ENCODE results near the gene CDKN2AIP.
"Not testable (repeated sequence)": the region's sequence is repeated elsewhere in the genome, so short reads cannot be mapped to it uniquely, and the experiment has no call there.

The CDKN2AIP gene

DNA sequence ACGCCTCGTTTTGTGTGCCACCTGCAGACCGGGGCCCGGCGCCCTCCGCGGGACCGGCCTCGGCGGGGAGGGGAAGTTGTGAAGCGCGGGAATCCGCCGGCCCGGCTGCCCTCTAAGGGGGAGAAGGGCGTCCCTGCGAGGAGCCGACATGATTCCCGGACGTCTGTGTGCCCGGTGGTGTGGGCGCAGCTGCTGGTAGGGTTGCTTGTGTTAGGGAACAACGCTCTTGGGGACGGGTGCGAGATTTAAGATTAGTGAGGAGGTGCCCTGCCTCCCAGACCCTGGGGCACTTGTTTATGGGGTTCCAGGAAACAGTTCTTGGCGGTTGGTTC, 627 bp downstream of the CDKN2AIP start:
- DNase-seq = no peak

GRCh38 chr4:183447646-183448045, 3.2 kb downstream of the CDKN2AIP start:
- DNase-seq = no peak

DNA sequence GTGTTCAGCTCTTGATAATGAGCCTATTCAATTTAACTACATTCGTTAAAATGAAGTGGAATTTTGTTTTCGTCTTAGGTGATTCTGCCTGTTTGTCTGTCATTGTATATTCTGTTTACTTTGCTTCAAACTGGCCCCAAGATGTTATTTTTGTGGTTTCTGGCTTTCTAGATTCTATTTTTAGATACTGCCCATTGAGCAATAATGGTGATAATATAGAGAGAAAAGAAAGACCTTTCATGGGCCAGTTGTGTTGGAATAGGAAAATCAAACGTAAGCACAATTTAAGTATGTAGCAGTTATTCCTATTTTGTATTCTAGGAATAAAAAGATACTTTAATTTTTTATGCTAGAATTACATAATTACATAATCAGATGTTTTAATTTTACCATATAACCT, 4.0 kb downstream of the CDKN2AIP start:
- no peak for DNase-seq

GRCh38 chr4:183449193-183449882, 4.9 kb downstream of the CDKN2AIP start:
- DNase-seq = no peak

- no peak for DNase-seq
Measured at GRCh38 chr4:183450108-183450507, 5.7 kb downstream of the CDKN2AIP start.

DNA sequence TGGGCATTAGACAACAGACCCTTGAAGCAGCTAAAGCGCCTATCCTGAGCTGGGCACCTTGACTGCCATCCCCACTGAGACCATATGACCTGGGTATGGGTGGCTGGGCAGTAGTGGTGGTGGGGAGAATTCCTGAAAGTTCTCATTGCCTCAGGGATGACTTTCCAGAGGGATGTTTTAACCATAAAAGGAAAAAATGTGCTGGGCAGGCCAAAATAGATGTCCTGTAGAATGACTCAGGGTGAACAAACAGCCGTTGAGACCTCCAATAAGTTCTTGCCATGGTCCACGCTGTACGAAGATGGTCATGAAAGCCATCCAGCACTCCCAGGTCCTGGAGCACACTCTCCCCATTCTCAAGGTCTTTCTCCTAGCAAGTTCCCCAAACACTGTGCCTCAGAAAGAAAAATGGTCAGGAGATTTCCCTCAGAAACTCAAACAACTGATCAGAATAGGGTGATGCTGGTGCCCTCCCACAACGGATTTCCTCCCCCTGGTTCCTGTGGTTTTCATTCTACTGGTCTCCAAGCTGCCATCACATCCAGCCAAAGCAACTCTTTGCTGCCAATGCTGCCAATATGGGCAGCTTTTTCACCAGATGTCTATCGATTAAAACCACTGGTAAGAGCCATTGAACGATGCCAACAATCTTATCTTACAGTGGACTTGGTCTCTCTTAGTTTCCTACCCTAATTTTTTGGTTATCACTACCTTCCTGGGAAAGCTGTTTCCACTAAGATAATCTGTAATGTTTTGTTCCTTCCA, 11.2 kb downstream of the CDKN2AIP start:
- no peak for DNase-seq

- no peak for DNase-seq
Measured at GRCh38 chr4:183458005-183458404, 13.6 kb downstream of the CDKN2AIP start.

DNA sequence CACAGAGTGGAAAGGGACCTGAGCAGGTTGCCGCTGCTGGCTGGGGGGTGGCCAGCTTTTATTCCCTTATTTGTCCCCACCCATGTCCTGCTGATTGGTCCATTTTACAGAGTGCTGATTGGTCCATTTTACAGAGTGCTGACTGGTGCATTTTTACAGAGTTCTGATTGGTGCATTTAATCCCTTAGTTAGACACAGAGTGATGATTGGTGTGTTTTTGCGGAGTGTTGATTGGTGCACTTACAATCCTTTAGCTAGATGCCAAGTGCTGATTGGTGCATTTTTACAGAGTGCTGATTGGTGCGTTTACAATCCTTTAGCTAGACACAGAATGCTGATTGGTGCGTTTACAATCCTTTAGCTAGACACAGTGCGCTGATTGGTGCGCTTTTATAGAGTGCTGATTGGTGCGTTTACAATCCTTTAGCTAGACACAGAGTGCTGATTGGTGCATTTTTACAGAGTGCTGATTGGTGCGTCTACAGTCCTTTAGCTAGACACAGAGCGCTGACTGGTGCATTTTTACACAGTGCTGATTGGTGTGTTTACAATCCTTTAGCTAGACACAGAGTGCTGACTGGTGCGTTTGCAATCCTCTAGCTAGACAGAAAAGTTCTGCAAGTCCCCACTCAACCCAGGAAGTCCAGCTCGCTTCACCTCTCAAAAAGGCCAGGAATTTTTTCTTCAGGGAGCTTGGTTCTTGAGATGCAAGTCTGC, 19.6 kb downstream of the CDKN2AIP start:
- DNase-seq = not testable (repeated sequence)

DNA sequence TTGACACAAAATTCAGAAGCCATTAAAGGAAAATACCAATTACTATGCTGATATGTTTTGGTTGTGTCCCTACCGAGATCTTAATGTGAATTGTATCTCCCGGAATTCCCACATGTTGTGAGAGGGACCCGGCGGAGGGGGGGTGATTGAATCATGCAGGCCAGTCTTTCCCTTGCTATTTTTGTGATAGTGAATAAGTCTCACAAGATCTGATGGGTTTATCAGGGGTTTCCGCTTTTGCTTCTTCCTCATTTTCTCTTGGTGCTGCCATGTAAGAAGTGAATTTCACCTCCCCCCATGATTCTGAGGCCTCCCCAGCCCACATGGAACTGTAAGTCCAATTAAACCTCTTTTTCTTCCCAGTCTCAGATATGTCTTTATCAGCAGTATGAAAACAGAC, 21.4 kb downstream of the CDKN2AIP start:
- not testable (repeated sequence) for DNase-seq

GRCh38 chr4:183467246-183467645, 22.8 kb downstream of the CDKN2AIP start:
- no peak for DNase-seq

GRCh38 chr4:183468210-183469095, 24.0 kb downstream of the CDKN2AIP start:
- no peak for DNase-seq

- DNase-seq = no peak
Measured at GRCh38 chr4:183469285-183469684, 24.8 kb downstream of the CDKN2AIP start.

DNA sequence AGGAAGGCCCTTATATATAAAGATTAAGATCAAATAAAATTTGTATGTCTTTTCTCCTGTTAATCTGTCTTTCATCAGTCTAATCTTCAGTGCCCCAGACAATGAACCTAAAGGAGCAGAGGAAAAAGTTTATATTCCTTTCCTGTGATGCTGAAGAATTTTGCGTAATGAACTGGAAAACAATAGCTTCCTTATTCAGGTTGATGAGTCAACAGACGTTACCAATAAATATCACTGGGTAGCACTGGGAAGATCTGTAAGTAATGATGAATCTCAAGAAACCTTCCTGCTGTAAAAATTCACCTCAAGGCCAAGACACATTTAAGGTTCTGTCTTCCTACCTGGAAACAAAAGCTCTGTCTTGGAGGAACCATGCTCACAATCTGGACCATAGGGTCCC, 25.5 kb downstream of the CDKN2AIP start:
- DNase-seq = no peak

DNA sequence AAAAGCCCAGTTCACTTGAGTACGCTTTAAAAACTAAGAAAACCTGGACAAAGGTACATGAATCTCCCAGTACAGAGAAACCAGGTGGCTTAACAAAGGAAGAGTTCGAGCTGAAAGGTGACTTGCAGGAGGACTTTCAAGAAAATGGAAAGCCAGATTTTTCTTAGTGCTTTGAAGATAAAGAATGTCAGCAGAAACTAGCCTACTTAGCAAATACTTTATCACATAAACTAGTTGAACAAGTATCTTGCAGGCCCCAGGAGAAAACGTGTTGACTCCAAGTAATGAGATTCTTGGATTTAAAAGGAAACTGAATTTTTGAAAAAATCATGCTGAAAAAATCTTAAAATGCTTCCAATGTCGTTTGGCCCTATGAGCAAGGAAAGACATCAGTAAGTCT, 26.4 kb downstream of the CDKN2AIP start:
- no peak for DNase-seq

DNA sequence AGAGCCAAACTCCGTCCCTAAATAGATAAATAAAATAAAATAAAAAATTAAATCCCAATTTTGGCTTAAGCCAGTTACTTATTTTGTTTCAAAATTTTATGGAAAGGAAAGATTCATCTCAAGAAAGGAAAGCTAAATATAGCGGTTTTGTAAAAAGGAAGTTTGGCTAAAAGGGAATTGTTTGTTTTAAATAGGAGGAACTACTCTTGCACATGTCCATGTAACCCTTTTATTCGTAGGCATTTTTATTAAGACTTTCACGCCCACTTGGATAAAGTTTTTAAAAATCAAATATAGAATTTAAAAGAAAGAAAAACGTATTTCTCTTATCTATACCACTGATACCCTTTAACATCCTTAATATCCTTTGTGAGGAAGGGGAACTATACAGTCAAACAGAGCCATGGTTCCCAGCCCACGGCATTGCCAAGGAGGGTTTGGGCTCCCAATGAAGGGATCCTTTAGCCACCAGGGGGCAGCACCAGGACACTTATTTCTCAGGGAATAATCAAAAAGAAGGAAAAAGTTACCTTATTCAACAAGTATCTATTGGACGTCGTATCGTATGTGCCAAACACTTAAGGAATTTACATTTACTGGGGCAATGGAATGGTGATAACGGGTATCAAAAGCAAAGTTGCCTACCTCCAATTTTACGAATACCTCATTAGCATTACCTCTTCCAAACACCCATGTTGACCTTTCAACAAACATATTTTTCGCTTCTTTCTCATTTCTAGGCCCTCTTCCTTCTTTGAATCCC, 27.7 kb downstream of the CDKN2AIP start:
- peak; percentile 44 for DNase-seq

DNA sequence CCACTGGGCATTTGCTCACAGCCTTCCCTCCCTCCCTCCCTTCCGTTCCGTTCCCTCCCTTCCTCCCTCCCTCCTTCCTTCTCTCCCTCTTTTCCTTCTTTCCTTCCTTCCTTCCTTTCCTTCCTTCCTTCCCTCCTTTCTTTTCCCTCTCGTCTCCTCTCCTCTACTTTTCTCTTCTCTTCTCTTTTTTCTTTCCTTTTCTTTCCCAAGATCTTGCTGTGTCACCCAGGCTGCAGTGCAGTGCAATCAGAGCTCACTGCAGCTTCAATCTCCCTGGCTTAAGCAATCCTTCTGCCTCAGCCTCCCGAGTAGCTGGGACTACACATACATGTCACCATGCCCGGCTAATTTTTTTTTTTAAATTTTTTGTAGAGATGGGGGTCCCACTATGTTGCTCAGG, 33.7 kb downstream of the CDKN2AIP start:
- DNase-seq = no peak

- no peak for DNase-seq
Measured at GRCh38 chr4:183478926-183479325, 34.5 kb downstream of the CDKN2AIP start.

DNA sequence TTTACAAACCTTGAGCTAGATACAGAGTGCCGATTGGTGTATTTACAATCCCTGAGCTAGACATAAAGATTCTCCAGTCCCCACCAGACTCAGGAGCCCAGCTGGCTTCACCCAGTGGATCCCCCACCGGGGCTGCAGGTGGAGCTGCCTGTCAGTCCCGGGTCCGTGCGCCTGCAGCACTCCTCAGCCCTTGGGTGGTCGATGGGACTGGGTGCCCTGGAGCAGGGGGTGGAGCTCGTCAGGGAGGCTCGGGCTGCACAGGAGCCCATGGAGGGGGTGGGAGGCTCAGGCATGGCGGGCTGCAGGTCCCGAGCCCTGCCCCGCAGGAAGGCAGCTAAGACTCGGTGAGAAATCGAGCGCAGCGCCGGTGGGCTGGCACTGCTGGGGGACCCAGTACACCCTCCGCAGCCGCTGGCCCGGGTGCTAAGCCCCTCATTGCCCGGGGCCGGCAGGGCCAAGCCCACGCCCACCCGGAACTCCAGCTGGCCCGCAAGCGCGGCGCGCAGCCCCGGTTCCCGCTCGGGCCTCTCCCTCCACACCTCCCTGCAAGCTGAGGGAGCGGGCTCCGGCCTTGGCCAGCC, 38.2 kb downstream of the CDKN2AIP start:
- not testable (repeated sequence) for DNase-seq

GRCh38 chr4:183483997-183484396, 39.6 kb downstream of the CDKN2AIP start:
- DNase-seq = no peak

DNA sequence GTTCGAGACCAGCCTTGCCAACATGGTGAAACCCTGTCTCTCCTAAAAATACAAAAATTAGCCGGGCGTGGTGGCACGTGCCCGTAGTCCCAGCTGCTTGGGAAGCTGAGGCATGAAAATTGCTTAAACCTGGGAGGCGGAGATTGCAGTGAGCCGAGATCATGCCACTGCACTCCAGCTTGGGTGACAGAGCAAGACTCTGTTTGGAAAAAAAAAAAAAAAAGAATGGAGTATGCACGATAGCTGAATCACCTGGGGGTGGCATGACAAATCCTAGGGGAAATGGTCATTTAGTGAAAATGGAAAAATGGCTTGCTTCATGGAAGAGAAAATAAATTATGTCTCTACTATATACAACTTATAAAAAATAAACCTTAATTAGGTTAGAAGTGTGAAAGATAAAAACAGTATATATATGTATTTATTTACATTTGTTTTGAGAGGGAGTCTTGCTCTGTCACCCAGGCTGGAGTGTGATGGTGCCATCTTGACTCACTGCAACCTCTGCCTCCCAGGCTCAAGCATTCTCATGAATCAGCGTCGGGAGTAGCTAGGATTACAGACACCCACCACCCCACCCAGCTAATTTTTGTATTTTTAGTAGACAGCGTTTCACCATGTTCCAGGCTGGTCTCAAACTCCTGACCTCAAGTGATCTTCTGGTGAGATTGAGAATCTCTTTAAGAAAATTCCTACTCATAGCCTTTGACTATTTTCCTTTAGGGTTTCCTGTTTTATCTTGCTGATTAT, 41.1 kb downstream of the CDKN2AIP start:
- no peak for DNase-seq
